ENCODE results near the gene DNAJC30. TPM values are rescaled to one million over a fixed set of nuclear protein-coding genes. Genes with fewer than 3 reads are reported as not detected.

DNAJC30 gene
- total RNA-seq, 3 donors from 2014 or later: 2.9 to 6.9 (median 4.6) TPM

GRCh38 chr7:73674468-73675124 is 8.7 kb downstream of the DNAJC30 start:
- intact Hi-C loops (cut with DNase I; ENCODE audit: low total_unique reads): no loop called here
- Histone ChIP-seq H3K27me3 (no peaks in the 10 kb centered on the region), H3K4me3 (no peak overlapping the region), H3K27ac (no peak overlapping the region), H3K36me3 (no peaks in the 10 kb centered on the region), H3K4me1 (no peaks in the 10 kb centered on the region), H3K9me3 (no peaks in the 10 kb centered on the region)
- DNase-seq (ENCODE audit: low spot score in 2 of 2): no peak
- TF ChIP-seq POLR2AphosphoS5 (IDR thresholded peaks at IDR 0.05) (no peak), POLR2A (IDR thresholded peaks at IDR 0.05) (no peak), CTCF (IDR thresholded peaks at IDR 0.05) (no peak)

DNA sequence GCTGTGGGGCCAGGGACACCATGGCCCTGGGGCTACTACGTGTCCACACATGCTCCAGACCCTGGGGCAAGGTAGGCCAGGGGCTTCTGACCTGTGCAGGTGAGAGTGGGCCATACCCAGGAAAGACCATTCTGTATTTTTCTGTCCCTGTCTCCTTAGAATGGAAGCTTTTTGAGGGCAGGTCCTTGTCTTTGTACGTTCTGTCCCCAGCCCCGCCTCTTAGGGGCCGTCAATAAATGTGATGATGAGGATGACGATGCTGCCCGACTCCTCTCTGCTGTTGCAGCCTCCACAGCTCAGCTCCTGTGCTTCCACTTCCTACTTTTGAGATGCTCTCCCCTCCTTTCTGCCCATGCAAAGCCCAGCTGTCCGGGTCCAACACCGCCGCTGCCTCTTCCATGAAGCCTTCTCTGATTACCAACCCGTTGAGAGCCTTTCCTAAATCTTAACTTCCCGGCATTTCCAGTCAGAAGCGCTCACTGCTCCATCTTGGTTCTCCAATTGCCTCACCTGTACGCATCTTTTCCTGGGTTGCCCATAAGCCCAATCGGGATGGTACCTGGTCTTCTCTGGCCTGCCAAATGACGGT is 11.3 kb downstream of the DNAJC30 start:
- intact Hi-C loops (cut with DNase I; ENCODE audit: low total_unique reads): no loop called here
- TF ChIP-seq CTCF (IDR thresholded peaks at IDR 0.05): no peak
- no peak for TF ChIP-seq POLR2A (IDR thresholded peaks at IDR 0.05)
- TF ChIP-seq POLR2AphosphoS5 (IDR thresholded peaks at IDR 0.05): no peak
- Histone ChIP-seq H3K27ac (no peak overlapping the region), H3K9me3 (no peaks in the 10 kb centered on the region), H3K36me3 (no peaks in the 10 kb centered on the region), H3K27me3 (no peaks in the 10 kb centered on the region), H3K4me3 (no peak overlapping the region), H3K4me1 (no peaks in the 10 kb centered on the region)
- DNase-seq (ENCODE audit: low spot score in 2 of 2): no peak

- Histone ChIP-seq H3K27me3 (no peaks in the 10 kb centered on the region), H3K9me3 (no peaks in the 10 kb centered on the region), H3K27ac (no peak overlapping the region), H3K4me1 (no peaks in the 10 kb centered on the region), H3K4me3 (no peak overlapping the region), H3K36me3 (no peaks in the 10 kb centered on the region)
- no peak for TF ChIP-seq POLR2AphosphoS5 (IDR thresholded peaks at IDR 0.05)
- no peak for TF ChIP-seq POLR2A (IDR thresholded peaks at IDR 0.05)
- no peak for TF ChIP-seq CTCF (IDR thresholded peaks at IDR 0.05)
- DNase-seq (ENCODE audit: low spot score in 2 of 2): no peak
- intact Hi-C loops (cut with DNase I; ENCODE audit: low total_unique reads): no loop called here
Observed at GRCh38 chr7:73671322-73671661, 12.0 kb downstream of the DNAJC30 start.

DNA sequence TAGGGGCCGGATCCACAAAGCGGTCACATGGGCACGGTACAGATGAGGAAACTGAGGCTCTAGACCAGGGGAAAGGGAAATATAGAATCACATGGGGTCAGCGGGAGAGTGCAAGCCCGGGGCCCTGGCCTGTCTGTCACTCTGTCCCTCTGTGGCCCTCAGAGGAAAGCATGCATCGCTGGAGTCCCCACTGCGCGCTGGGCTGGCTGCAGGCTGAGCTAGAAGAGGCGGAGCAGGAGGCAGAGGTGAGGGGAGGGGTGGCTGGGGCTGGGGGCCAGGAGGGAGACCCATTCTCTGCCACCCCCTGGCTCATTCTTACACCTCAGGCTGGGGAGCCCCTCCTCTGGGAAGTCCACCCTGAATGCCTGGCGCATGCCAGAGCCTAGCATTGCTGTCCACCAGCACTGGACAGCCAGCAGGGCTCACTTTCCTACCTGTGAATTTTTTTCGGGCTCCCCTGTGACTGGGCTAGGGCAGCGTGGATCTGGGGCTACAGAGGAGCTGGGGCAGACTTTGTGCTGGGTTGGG is 13.3 kb downstream of the DNAJC30 start:
- no peaks in the 10 kb centered on the region for H3K36me3 ChIP-seq
- no peak overlapping the region for H3K27ac ChIP-seq
- intact Hi-C loops (cut with DNase I; ENCODE audit: low total_unique reads): no loop called here
- TF ChIP-seq POLR2A (IDR thresholded peaks at IDR 0.05): no peak
- no peak for TF ChIP-seq POLR2AphosphoS5 (IDR thresholded peaks at IDR 0.05)
- TF ChIP-seq CTCF (IDR thresholded peaks at IDR 0.05): no peak
- H3K4me1 ChIP-seq: no peaks in the 10 kb centered on the region
- H3K9me3 ChIP-seq: no peaks in the 10 kb centered on the region
- no peak overlapping the region for H3K4me3 ChIP-seq
- no peaks in the 10 kb centered on the region for H3K27me3 ChIP-seq
- DNase-seq (ENCODE audit: low spot score in 2 of 2): no peak

GRCh38 chr7:73669288-73669701 is 14.0 kb downstream of the DNAJC30 start:
- no peak overlapping the region for H3K27ac ChIP-seq
- intact Hi-C loops (cut with DNase I; ENCODE audit: low total_unique reads): no loop called here

More at GRCh38 chr7:73669288-73669701, 14.0 kb downstream of the DNAJC30 start:
- H3K9me3 ChIP-seq: no peaks in the 10 kb centered on the region
- H3K36me3 ChIP-seq: no peaks in the 10 kb centered on the region
- no peak for TF ChIP-seq POLR2A (IDR thresholded peaks at IDR 0.05)
- DNase-seq (ENCODE audit: low spot score in 2 of 2): no peak
- H3K4me3 ChIP-seq: peak overlapping the region in 1 of 3 donors; percentile 97
- H3K4me1 ChIP-seq: no peaks in the 10 kb centered on the region
- no peaks in the 10 kb centered on the region for H3K27me3 ChIP-seq

Data from breast epithelium (tissue), 4 donors.